Stimulated activated CD8-positive, alpha-beta memory T cell treated with anti-CD3 and anti-CD28 coated beads, Interleukin-15, amount 100 ng/mL, for 4 hours (primary cell): Measurements from ENCODE around the gene SLC4A7.
"Not testable (repeated sequence)": the region's sequence is repeated elsewhere in the genome, so short reads cannot be mapped to it uniquely, and the experiment has no call there.

Experiments
- DNase-seq, 2 donors: peaks; one replicate each; pipeline ENCODE4 v3.0.0-alpha.2; 2020; ENCODE audit warnings: low read depth in 2 of 2

The SLC4A7 gene

GRCh38 chr3:27360113-27361078 is 123.8 kb downstream of the SLC4A7 start:
- no peak for DNase-seq

- DNase-seq = no peak
Measured at GRCh38 chr3:27358372-27358771, 125.8 kb downstream of the SLC4A7 start.

GRCh38 chr3:27357665-27358258 is 126.4 kb downstream of the SLC4A7 start:
- DNase-seq = peak; percentile 13 to 37

- DNase-seq = no peak
Measured at GRCh38 chr3:27356976-27357375, 127.2 kb downstream of the SLC4A7 start.

GRCh38 chr3:27354588-27355203 is 129.5 kb downstream of the SLC4A7 start:
- DNase-seq = no peak

GRCh38 chr3:27354161-27354560 is 130.0 kb downstream of the SLC4A7 start:
- no peak for DNase-seq

- no peak for DNase-seq
Measured at GRCh38 chr3:27353221-27353620, 131.0 kb downstream of the SLC4A7 start.

GRCh38 chr3:27352047-27352446 is 132.1 kb downstream of the SLC4A7 start:
- no peak for DNase-seq

GRCh38 chr3:27349832-27350231 is 134.4 kb downstream of the SLC4A7 start:
- DNase-seq = no peak

GRCh38 chr3:27345959-27346865 is 138.0 kb downstream of the SLC4A7 start:
- no peak for DNase-seq

- no peak for DNase-seq
Measured at GRCh38 chr3:27345493-27345892, 138.7 kb downstream of the SLC4A7 start.

GRCh38 chr3:27345045-27345444 is 139.1 kb downstream of the SLC4A7 start:
- no peak for DNase-seq

- DNase-seq = no peak
Measured at GRCh38 chr3:27344192-27344591, 140.0 kb downstream of the SLC4A7 start.

GRCh38 chr3:27342267-27342666 is 141.9 kb downstream of the SLC4A7 start:
- no peak for DNase-seq

GRCh38 chr3:27340534-27340933 is 143.7 kb downstream of the SLC4A7 start:
- no peak for DNase-seq

GRCh38 chr3:27335571-27335970 is 148.6 kb downstream of the SLC4A7 start:
- DNase-seq = no peak

- no peak for DNase-seq
Measured at GRCh38 chr3:27333843-27334242, 150.3 kb downstream of the SLC4A7 start.

GRCh38 chr3:27328982-27329762 is 155.0 kb downstream of the SLC4A7 start:
- not testable (repeated sequence) for DNase-seq

GRCh38 chr3:27326629-27327545 is 157.3 kb downstream of the SLC4A7 start:
- no peak for DNase-seq

- no peak for DNase-seq
Measured at GRCh38 chr3:27326202-27326601, 158.0 kb downstream of the SLC4A7 start.
